ENCODE results near the gene PRKD3.

Gene PRKD3

GRCh38 chr2:37342591-37343220 is 18.1 kb upstream of the PRKD3 start:
- DNase-seq, result no peak

GRCh38 chr2:37340637-37341036 is 16.0 kb upstream of the PRKD3 start:
- no peak for DNase-seq

DNA sequence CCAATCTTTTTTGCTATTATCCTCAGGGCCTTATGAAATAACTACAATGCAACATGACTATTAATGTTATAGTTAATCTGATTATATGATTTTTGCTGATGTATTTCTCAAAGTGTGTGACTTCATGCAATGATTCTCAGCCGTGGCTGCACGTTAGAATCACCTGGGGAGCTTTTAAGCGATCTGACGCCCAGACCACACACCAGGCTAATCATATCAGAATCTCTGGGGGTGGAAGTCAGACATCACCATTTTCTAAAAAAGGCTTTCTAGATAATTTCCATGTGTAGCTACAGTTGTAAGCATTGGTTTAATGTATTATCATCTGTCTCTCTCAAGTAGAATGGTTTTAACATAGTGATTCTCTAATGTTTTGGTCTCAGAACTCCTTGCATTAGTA is 14.3 kb upstream of the PRKD3 start:
- no peak for DNase-seq

- DNase-seq, result no peak
Observed at GRCh38 chr2:37337620-37338280, 13.1 kb upstream of the PRKD3 start.

GRCh38 chr2:37335604-37336003 is 11.0 kb upstream of the PRKD3 start:
- DNase-seq, result no peak

DNA sequence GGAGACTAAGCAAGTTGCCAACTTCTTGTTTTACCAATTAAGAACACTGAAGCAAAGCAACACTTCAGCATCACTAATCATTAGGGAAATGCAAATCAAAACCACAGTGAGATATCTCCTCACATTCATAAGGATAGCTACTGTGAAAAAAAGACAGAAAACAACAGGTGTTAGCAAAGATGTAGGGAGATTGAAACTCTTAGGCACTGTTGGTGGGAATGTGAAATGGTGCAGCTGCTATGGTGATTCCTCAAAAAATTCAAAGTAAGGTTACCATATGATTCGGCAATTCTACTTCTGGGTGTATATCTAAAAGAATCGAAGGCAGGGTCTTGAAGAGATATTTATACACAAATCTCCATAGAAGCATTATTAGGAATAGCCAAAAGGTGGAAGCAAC is 8.6 kb upstream of the PRKD3 start:
- DNase-seq, result no peak

DNA sequence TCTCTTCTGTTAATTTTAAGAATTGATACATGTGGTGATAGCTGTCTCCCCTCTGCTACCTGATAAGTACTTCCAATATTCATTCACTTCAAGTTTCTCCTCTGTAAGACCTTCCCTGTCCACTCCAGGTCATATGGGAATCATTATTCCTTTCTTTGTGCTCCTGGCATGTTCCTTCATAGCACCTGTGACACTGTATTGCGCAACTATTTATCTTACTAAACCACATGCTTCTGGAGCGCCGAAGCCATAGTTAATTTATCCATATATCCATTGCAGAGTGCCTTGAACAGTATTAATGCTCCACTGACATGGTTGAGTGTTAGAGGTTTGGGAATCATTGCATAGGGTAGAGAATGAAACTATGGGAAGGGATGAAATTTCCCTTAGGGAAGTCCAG is 7.9 kb upstream of the PRKD3 start:
- DNase-seq, result no peak

DNA sequence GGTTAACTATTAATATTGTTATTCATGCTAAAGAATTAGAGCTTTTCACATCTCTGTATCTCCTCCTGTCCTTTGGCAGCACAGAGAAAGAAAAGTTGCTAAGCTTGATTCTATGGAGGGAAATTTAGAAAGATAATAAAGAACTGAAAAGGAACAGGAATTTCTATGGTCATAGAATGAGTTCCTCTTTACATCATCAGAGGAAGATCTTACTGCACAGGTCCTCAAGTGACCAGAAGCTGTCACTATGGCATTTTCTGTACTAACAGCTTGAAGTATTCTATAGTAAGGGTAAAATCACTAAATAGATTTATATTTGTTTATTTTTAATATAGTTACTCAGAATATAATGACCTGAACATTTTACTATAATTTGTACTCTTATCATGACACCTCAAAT is 6.0 kb upstream of the PRKD3 start:
- no peak for DNase-seq

DNA sequence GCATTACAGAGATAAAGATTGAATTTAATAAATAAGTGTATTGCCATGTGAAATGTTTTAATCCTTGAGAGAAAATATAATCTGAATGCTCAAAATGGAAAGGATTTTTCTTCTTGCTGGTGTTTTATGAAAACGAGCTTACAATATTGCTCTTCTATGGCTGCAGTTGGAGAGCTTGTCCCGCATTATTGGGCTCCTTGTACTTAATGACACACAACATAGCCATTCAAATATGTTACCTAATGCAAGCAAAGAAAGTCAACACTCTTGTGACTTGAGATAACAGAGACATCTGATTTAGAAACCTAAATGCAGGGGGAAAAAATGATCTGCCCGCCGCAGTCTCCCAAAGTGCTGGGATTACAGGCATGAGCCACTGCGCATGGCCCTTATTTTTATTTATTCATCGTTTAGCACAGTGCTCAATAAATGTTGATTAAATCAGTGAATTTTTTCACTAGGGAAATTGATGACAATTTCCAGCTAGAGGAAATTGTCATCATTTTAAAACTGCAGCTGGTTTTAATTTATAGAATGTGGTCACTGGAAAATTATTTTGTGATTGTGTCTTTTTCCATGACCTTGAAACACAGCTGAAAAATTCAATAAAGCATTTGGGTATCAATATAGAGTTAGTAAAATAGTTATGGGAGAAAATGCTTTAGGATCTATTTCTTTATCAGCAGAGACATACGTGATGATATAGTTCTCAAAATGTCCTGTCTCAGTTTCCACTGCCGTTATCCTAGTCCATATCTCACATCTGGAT is 2.4 kb upstream of the PRKD3 start:
- DNase-seq, result no peak

DNA sequence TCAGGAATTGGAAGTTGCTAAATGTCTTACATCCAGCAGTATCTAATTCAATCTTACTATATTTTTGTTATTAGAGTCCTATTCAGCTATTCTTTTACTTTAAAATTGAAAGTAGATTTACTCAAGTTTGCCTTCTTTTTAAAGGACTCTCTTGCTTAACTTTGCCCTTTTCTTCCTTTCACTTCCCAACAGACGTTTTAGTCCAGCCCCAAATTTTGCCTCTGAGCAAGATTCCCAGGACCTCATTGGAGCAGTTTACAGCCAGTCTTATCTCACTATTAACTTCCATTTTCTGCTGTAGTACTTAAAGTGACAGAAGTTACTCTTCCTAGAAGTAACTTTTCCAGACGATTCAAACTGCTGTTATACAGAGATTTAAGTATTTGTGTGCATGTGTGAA is 1.7 kb upstream of the PRKD3 start:
- peak; percentile 84 for DNase-seq

GRCh38 chr2:37325625-37326071 is 1.0 kb upstream of the PRKD3 start:
- DNase-seq, result no peak

GRCh38 chr2:37324536-37324785 is 172 bp downstream of the PRKD3 start:
- DNase-seq, result peak; percentile 73

- DNase-seq, result peak; percentile 21
Observed at GRCh38 chr2:37323781-37324535, 675 bp downstream of the PRKD3 start.

- no peak for DNase-seq
Observed at GRCh38 chr2:37323176-37323780, 1.4 kb downstream of the PRKD3 start.

GRCh38 chr2:37322368-37322767 is 2.3 kb downstream of the PRKD3 start:
- DNase-seq, result peak; percentile 54

GRCh38 chr2:37321029-37321682 is 3.5 kb downstream of the PRKD3 start:
- DNase-seq, result no peak

DNA sequence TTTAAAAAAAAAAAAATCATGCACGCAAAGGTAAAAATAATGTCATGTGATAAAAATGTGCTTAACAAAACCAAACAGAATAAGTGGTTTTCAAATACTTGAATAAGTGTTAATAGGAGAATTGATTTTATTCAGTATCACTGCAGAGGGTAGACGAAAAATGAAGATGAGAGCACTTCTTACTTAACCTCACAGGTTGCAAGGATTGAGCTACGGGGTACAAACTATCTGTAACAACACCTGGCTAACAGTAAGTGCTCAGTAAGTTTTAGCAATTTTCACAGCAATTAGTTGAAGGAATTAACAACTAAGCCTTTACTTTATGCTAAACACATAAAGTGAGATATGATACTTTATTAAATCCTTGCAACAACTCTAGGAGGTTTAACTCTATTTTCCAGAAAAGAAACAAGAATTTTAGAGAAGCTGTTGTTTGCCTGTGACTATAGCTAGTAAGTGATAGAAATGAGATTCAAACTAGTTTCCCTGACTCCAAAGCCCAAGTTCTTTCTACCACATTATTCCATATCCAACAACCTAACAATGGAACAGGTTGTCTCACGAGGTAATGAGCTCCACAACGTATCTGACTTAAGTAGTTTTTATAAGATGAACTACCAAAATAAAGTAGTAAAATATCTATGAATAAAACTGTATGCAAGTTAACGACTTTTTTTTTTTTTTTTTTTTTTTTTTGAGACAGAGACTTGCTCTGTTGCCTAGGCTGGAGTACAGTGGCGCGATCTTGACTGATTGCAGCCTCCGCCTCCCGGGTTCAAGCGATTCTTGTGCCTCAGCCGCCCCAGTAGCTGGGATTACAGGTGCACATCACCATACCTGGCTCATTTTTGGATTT is 4.7 kb downstream of the PRKD3 start:
- DNase-seq, result no peak

DNA sequence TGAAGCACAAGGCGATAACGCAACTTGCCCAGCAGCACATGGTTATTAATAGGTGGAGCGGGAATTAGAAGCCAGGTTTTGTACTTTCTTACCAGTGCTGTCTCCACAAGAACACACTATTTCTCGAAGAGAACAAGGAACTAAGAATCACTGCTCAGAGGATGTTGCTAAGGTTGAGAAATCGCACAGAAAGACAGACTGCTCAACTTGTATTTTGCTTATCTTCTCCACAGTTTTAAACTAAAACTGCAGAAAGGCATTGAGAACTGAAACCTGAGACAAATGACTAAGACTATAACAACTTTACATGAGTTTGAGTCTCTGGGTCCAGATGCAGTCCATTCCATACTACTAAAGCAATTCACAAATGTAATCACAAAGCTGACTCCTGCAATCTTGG is 6.2 kb downstream of the PRKD3 start:
- peak; percentile 66 for DNase-seq

DNA sequence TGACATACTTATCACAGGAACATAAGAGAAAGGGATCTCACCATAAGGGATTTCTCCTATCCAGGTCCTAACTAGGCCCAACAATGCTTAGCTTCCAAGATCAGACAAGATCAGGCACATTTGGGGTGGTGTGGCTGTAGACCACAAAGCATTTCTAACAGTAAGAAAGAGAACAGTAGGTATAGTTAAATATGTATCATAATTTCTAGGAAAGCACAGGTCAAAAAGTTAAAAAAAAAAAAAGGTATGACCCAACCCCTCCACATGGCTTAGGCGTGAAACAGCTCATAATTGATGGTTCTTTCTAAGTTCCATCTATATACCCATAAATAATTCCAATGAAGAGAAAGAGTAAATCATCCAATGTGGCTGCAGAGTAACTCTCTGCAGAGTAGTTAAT is 6.9 kb downstream of the PRKD3 start:
- DNase-seq, result no peak

DNA sequence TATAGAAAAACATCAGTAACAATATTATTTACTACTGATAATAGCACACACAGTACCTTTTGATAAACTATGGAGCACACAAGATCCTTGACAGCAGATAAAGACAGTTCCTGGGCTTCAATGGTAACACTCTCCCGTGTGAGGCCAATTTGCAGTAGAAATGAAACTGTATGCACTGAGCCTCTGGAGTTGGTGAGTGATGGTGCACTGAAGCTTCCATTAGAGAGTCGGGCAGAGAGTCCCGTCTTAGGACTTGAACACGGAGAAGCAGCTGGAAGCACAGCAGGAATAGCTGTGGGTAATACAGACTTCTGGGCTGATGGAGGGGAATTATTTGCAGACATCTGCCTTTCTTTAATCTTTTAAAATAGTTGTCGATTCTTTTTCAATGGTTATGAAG is 8.5 kb downstream of the PRKD3 start:
- no peak for DNase-seq

GRCh38 chr2:37315364-37315763 is 9.3 kb downstream of the PRKD3 start:
- DNase-seq, result no peak

- no peak for DNase-seq
Observed at GRCh38 chr2:37307500-37307899, 17.1 kb downstream of the PRKD3 start.
